Measurements from ENCODE around the gene TMEM131.

TMEM131 gene

GRCh38 chr2:97724501-97724900, 271.2 kb downstream of the TMEM131 start:
- no peaks in the 10 kb centered on the region for H3K27me3 ChIP-seq (ENCODE audit: control insufficient read depth, insufficient read depth, low read length)
- H3K36me3 ChIP-seq (ENCODE audit: control insufficient read depth, insufficient read depth, low read length) = no peaks in the 10 kb centered on the region
- peaks cover 9% of the 10 kb centered on the region for H3K4me1 ChIP-seq (ENCODE audit: control insufficient read depth, insufficient read depth, low read length)

GRCh38 chr2:97724073-97724410, 271.7 kb downstream of the TMEM131 start:
- H3K36me3 ChIP-seq (ENCODE audit: control insufficient read depth, insufficient read depth, low read length) = no peaks in the 10 kb centered on the region
- peaks cover 10% of the 10 kb centered on the region for H3K4me1 ChIP-seq (ENCODE audit: control insufficient read depth, insufficient read depth, low read length)
- H3K27me3 ChIP-seq (ENCODE audit: control insufficient read depth, insufficient read depth, low read length) = no peaks in the 10 kb centered on the region
- H3K9ac ChIP-seq (ENCODE audit: low read depth, low read length) = no peak overlapping the region
- no peak overlapping the region for H3K4me3 ChIP-seq (ENCODE audit: low read depth, low read length)
- no peaks in the 10 kb centered on the region for H3K9me3 ChIP-seq (ENCODE audit: control insufficient read depth, insufficient read depth, low read length)

More at GRCh38 chr2:97724501-97724900, 271.2 kb downstream of the TMEM131 start:
- no peak overlapping the region for H3K4me3 ChIP-seq (ENCODE audit: low read depth, low read length)
- no peaks in the 10 kb centered on the region for H3K9me3 ChIP-seq (ENCODE audit: control insufficient read depth, insufficient read depth, low read length)
- no peak overlapping the region for H3K9ac ChIP-seq (ENCODE audit: low read depth, low read length)

GRCh38 chr2:97723156-97724072, 272.3 kb downstream of the TMEM131 start:
- no peak overlapping the region for H3K4me3 ChIP-seq (ENCODE audit: low read depth, low read length)
- H3K9ac ChIP-seq (ENCODE audit: low read depth, low read length) = no peak overlapping the region
- peaks cover 10% of the 10 kb centered on the region for H3K4me1 ChIP-seq (ENCODE audit: control insufficient read depth, insufficient read depth, low read length)
- no peaks in the 10 kb centered on the region for H3K27me3 ChIP-seq (ENCODE audit: control insufficient read depth, insufficient read depth, low read length)
- no peaks in the 10 kb centered on the region for H3K9me3 ChIP-seq (ENCODE audit: control insufficient read depth, insufficient read depth, low read length)
- no peaks in the 10 kb centered on the region for H3K36me3 ChIP-seq (ENCODE audit: control insufficient read depth, insufficient read depth, low read length)

GRCh38 chr2:97722227-97722626, 273.5 kb downstream of the TMEM131 start:
- H3K4me1 ChIP-seq (ENCODE audit: control insufficient read depth, insufficient read depth, low read length) = peaks cover 10% of the 10 kb centered on the region
- no peak overlapping the region for H3K9ac ChIP-seq (ENCODE audit: low read depth, low read length)
- no peaks in the 10 kb centered on the region for H3K36me3 ChIP-seq (ENCODE audit: control insufficient read depth, insufficient read depth, low read length)
- H3K4me3 ChIP-seq (ENCODE audit: low read depth, low read length) = no peak overlapping the region
- H3K27me3 ChIP-seq (ENCODE audit: control insufficient read depth, insufficient read depth, low read length) = no peaks in the 10 kb centered on the region
- H3K9me3 ChIP-seq (ENCODE audit: control insufficient read depth, insufficient read depth, low read length) = no peaks in the 10 kb centered on the region

GRCh38 chr2:97720746-97721145, 275.0 kb downstream of the TMEM131 start:
- Histone ChIP-seq H3K4me1 (ENCODE audit: control insufficient read depth, insufficient read depth, low read length) (peaks cover 10% of the 10 kb centered on the region), H3K9me3 (ENCODE audit: control insufficient read depth, insufficient read depth, low read length) (no peaks in the 10 kb centered on the region), H3K4me3 (ENCODE audit: low read depth, low read length) (no peak overlapping the region), H3K9ac (ENCODE audit: low read depth, low read length) (no peak overlapping the region), H3K27me3 (ENCODE audit: control insufficient read depth, insufficient read depth, low read length) (no peaks in the 10 kb centered on the region), H3K36me3 (ENCODE audit: control insufficient read depth, insufficient read depth, low read length) (no peaks in the 10 kb centered on the region)

GRCh38 chr2:97719362-97720155, 276.2 kb downstream of the TMEM131 start:
- Histone ChIP-seq H3K4me1 (ENCODE audit: control insufficient read depth, insufficient read depth, low read length) (peaks cover 10% of the 10 kb centered on the region), H3K36me3 (ENCODE audit: control insufficient read depth, insufficient read depth, low read length) (no peaks in the 10 kb centered on the region), H3K27me3 (ENCODE audit: control insufficient read depth, insufficient read depth, low read length) (no peaks in the 10 kb centered on the region), H3K9ac (ENCODE audit: low read depth, low read length) (no peak overlapping the region), H3K4me3 (ENCODE audit: low read depth, low read length) (no peak overlapping the region), H3K9me3 (ENCODE audit: control insufficient read depth, insufficient read depth, low read length) (no peaks in the 10 kb centered on the region)

GRCh38 chr2:97718942-97719341, 276.8 kb downstream of the TMEM131 start:
- no peak overlapping the region for H3K9ac ChIP-seq (ENCODE audit: low read depth, low read length)
- no peaks in the 10 kb centered on the region for H3K27me3 ChIP-seq (ENCODE audit: control insufficient read depth, insufficient read depth, low read length)
- H3K36me3 ChIP-seq (ENCODE audit: control insufficient read depth, insufficient read depth, low read length) = no peaks in the 10 kb centered on the region
- H3K4me1 ChIP-seq (ENCODE audit: control insufficient read depth, insufficient read depth, low read length) = peaks cover 10% of the 10 kb centered on the region
- H3K4me3 ChIP-seq (ENCODE audit: low read depth, low read length) = no peak overlapping the region
- no peaks in the 10 kb centered on the region for H3K9me3 ChIP-seq (ENCODE audit: control insufficient read depth, insufficient read depth, low read length)

GRCh38 chr2:97718051-97718882, 277.5 kb downstream of the TMEM131 start:
- H3K4me1 ChIP-seq (ENCODE audit: control insufficient read depth, insufficient read depth, low read length) = peaks cover 10% of the 10 kb centered on the region
- H3K36me3 ChIP-seq (ENCODE audit: control insufficient read depth, insufficient read depth, low read length) = no peaks in the 10 kb centered on the region
- no peak overlapping the region for H3K4me3 ChIP-seq (ENCODE audit: low read depth, low read length)
- no peak overlapping the region for H3K9ac ChIP-seq (ENCODE audit: low read depth, low read length)
- no peaks in the 10 kb centered on the region for H3K9me3 ChIP-seq (ENCODE audit: control insufficient read depth, insufficient read depth, low read length)
- H3K27me3 ChIP-seq (ENCODE audit: control insufficient read depth, insufficient read depth, low read length) = no peaks in the 10 kb centered on the region

GRCh38 chr2:97717613-97717995, 278.1 kb downstream of the TMEM131 start:
- Histone ChIP-seq H3K4me3 (ENCODE audit: low read depth, low read length) (no peak overlapping the region), H3K27me3 (ENCODE audit: control insufficient read depth, insufficient read depth, low read length) (no peaks in the 10 kb centered on the region), H3K9me3 (ENCODE audit: control insufficient read depth, insufficient read depth, low read length) (no peaks in the 10 kb centered on the region), H3K36me3 (ENCODE audit: control insufficient read depth, insufficient read depth, low read length) (no peaks in the 10 kb centered on the region), H3K9ac (ENCODE audit: low read depth, low read length) (no peak overlapping the region), H3K4me1 (ENCODE audit: control insufficient read depth, insufficient read depth, low read length) (peaks cover 10% of the 10 kb centered on the region)

GRCh38 chr2:97716695-97717612, 278.8 kb downstream of the TMEM131 start:
- H3K36me3 ChIP-seq (ENCODE audit: control insufficient read depth, insufficient read depth, low read length) = no peaks in the 10 kb centered on the region
- no peak overlapping the region for H3K4me3 ChIP-seq (ENCODE audit: low read depth, low read length)
- H3K9ac ChIP-seq (ENCODE audit: low read depth, low read length) = no peak overlapping the region
- peaks cover 10% of the 10 kb centered on the region for H3K4me1 ChIP-seq (ENCODE audit: control insufficient read depth, insufficient read depth, low read length)
- no peaks in the 10 kb centered on the region for H3K9me3 ChIP-seq (ENCODE audit: control insufficient read depth, insufficient read depth, low read length)
- H3K27me3 ChIP-seq (ENCODE audit: control insufficient read depth, insufficient read depth, low read length) = no peaks in the 10 kb centered on the region

All from iPS-15b (cell line).